ENCODE data around the gene KCNN2. TPM values are rescaled to one million over a fixed set of nuclear protein-coding genes. Genes with fewer than 3 reads are reported as not detected.

KCNN2 gene
- total RNA-seq, 1 donor from 2014 or later: 10.0 TPM

DNA sequence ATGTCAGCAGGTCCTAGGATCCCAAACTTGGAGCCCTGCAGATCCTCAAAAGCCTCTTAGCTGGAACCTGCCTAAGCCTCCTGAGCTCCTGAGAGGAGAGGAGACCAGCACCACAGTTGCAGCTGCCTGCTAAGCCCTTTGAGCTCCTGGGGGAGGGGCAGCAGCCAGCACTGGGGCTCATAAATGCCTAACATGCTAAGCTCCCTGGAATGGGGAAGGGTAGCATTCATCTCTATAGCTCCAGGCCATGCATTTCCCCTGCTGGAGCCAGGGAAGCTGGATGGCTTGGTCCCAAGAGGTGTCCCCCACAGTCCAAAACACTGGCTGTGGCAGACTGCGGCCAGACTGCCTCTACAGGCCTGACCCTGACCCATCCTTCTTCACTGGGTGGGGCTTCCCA lies 182.7 kb downstream of the KCNN2 start:
- no peak overlapping the region for H3K4me3 ChIP-seq
- H3K27ac ChIP-seq: no peak overlapping the region
- no peak for DNase-seq (ENCODE audit: low spot score in 2 of 2)
- H3K9me3 ChIP-seq: no peaks in the 10 kb centered on the region
- no peaks in the 10 kb centered on the region for H3K36me3 ChIP-seq
- H3K4me1 ChIP-seq: no peaks in the 10 kb centered on the region
- no peak for TF ChIP-seq CTCF (IDR thresholded peaks at IDR 0.05)
- intact Hi-C loops (cut with DNase I): no loop called here
- H3K27me3 ChIP-seq: no peaks in the 10 kb centered on the region
